H9 (cell line): ENCODE data around the gene KRT25. TPM values are rescaled to one million over a fixed set of nuclear protein-coding genes. Genes with fewer than 3 reads are reported as not detected.

ENCODE experiments used
- DNase-seq: peaks from one replicate; pipeline ENCODE4 v3.0.0-alpha.2; 2017
- H2AFZ ChIP-seq: one replicate; pipeline ENCODE4 v1.6.1; 2013; ENCODE audit warnings: mild to moderate bottlenecking, low read length, control low read depth, moderate library complexity
- H2AK5ac ChIP-seq: 2 replicates; pipeline ENCODE4 v1.6.1; 2013; ENCODE audit warnings: low read length, control low read depth, mixed read lengths; ENCODE audit not compliant: insufficient read length
- H2BK120ac ChIP-seq: one replicate; pipeline ENCODE4 v1.6.1; 2013; ENCODE audit warnings: low read depth, mild to moderate bottlenecking, low read length, control low read depth, inconsistent platforms; ENCODE audit not compliant: poor library complexity, severe bottlenecking
- H2BK12ac ChIP-seq: 2 replicates; pipeline ENCODE4 v1.6.1; 2013; ENCODE audit warnings: low read length, control low read depth, mixed read lengths, low read depth; ENCODE audit not compliant: insufficient read length
- H2BK15ac ChIP-seq: 2 replicates; pipeline ENCODE4 v1.6.1; 2013; ENCODE audit warnings: low read depth, low read length, control low read depth
- H2BK20ac ChIP-seq: one replicate; pipeline ENCODE4 v1.6.1; 2013; ENCODE audit warnings: low read depth, mild to moderate bottlenecking, low read length, control low read depth, inconsistent platforms; ENCODE audit not compliant: poor library complexity, severe bottlenecking
- H2BK5ac ChIP-seq: 2 replicates; pipeline ENCODE4 v1.6.1; 2013; ENCODE audit warnings: low read length, control low read depth, mixed read lengths; ENCODE audit not compliant: insufficient read length
- H3K14ac ChIP-seq: 2 replicates; pipeline ENCODE4 v1.6.1; 2013; ENCODE audit warnings: low read length, control low read depth; ENCODE audit not compliant: insufficient read depth
- H3K18ac ChIP-seq: 2 replicates; pipeline ENCODE4 v1.6.1; 2013; ENCODE audit warnings: low read depth, mild to moderate bottlenecking, mixed read lengths, low read length, control low read depth; ENCODE audit not compliant: insufficient read length
- H3K23ac ChIP-seq: 2 replicates; pipeline ENCODE4 v1.6.1; 2013; ENCODE audit warnings: low read length, control low read depth, mixed read lengths, low read depth; ENCODE audit not compliant: insufficient read length
- H3K23me2 ChIP-seq: 2 replicates; pipeline ENCODE4 v1.6.1; 2013; ENCODE audit warnings: low read depth, mild to moderate bottlenecking, mixed read lengths, low read length, control low read depth; ENCODE audit not compliant: insufficient read length, poor library complexity, severe bottlenecking
- H3K27ac ChIP-seq: 2 replicates; pipeline ENCODE4 v1.5.1; 2013; ENCODE audit warnings: low read length, control low read depth, mixed read lengths, low read depth; ENCODE audit not compliant: insufficient read length
- H3K27me3 ChIP-seq: 2 replicates; pipeline ENCODE4 v1.6.1; 2013; ENCODE audit warnings: low read length, control low read depth, inconsistent platforms; ENCODE audit not compliant: insufficient read depth
- H3K4ac ChIP-seq: 2 replicates; pipeline ENCODE4 v1.6.1; 2013; ENCODE audit warnings: low read depth, mild to moderate bottlenecking, control low read depth, inconsistent platforms, low read length, moderate library complexity
- H3K4me1 ChIP-seq: 2 replicates; pipeline ENCODE4 v1.6.1; 2013; ENCODE audit warnings: low read length, control low read depth, inconsistent platforms; ENCODE audit not compliant: insufficient read depth
- H3K4me2 ChIP-seq: 2 replicates; pipeline ENCODE4 v1.6.1; 2013; ENCODE audit warnings: low read length, control low read depth, mixed read lengths; ENCODE audit not compliant: insufficient read length, insufficient read depth
- H3K56ac ChIP-seq: 2 replicates; pipeline ENCODE4 v1.6.1; 2013; ENCODE audit warnings: low read depth, mild to moderate bottlenecking, mixed read lengths, low read length, control low read depth; ENCODE audit not compliant: insufficient read length
- H3K79me1 ChIP-seq: 2 replicates; pipeline ENCODE4 v1.6.1; 2013; ENCODE audit warnings: low read depth, mild to moderate bottlenecking, moderate library complexity, low read length, control low read depth, inconsistent platforms; ENCODE audit not compliant: insufficient read depth, poor library complexity, severe bottlenecking
- H3K79me2 ChIP-seq: 2 replicates; pipeline ENCODE4 v1.6.1; 2013; ENCODE audit warnings: low read length, control low read depth, inconsistent platforms; ENCODE audit not compliant: insufficient read depth
- H3K9ac ChIP-seq: 2 replicates; pipeline ENCODE4 v1.6.1; 2013; ENCODE audit warnings: low read length, control low read depth, mixed read lengths; ENCODE audit not compliant: insufficient read length; ENCODE audit errors: extremely low read depth
- H3K9me3 ChIP-seq: one replicate; pipeline ENCODE4 v1.6.1; 2013; ENCODE audit warnings: low read depth, low read length, inconsistent platforms; ENCODE audit not compliant: control insufficient read depth
- H3T11ph ChIP-seq: one replicate; pipeline ENCODE4 v1.6.1; 2013; ENCODE audit warnings: mild to moderate bottlenecking, low read length, control low read depth, inconsistent platforms
- H4K20me1 ChIP-seq: one replicate; pipeline ENCODE4 v1.6.1; 2013; ENCODE audit not compliant: control insufficient read depth, insufficient read length, insufficient read depth
- H4K5ac ChIP-seq: 2 replicates; pipeline ENCODE4 v1.6.1; 2013; ENCODE audit warnings: low read depth, mild to moderate bottlenecking, mixed read lengths, low read length, control low read depth; ENCODE audit not compliant: insufficient read length
- H4K8ac ChIP-seq: replicated peaks from 2 replicates; pipeline ENCODE4 v1.6.1; 2013; ENCODE audit warnings: low read length, control low read depth, mixed read lengths, low read depth; ENCODE audit not compliant: insufficient read length
- H4K91ac ChIP-seq: 2 replicates; pipeline ENCODE4 v1.6.1; 2013; ENCODE audit warnings: low read depth, mild to moderate bottlenecking, moderate library complexity, mixed read lengths, low read length, control low read depth; ENCODE audit not compliant: insufficient read length
- H3K27ac Mint-ChIP-seq, 3 experiments: 2 replicates in 2 of 3; 3 replicates in 1 of 3; pipeline ENCODE4 v1.8.0; 2020 to 2021; ENCODE audit warnings: mixed read lengths in 3 of 3, mild to moderate bottlenecking in 1 of 3, moderate library complexity in 1 of 3
- H3K27me3 Mint-ChIP-seq: 2 replicates; pipeline ENCODE4 v1.8.0; 2021; ENCODE audit warnings: low read depth, mild to moderate bottlenecking, moderate library complexity, mixed read lengths
- H3K36me3 Mint-ChIP-seq, 3 experiments: 2 replicates in 2 of 3; 3 replicates in 1 of 3; pipeline ENCODE4 v1.8.0; 2020 to 2021; ENCODE audit warnings: low read depth in 3 of 3, mixed read lengths in 3 of 3; ENCODE audit not compliant: insufficient read depth in 1 of 3
- H3K4me1 Mint-ChIP-seq, 2 experiments: 2 replicates each; pipeline ENCODE4 v1.8.0; 2020; ENCODE audit warnings: mixed read lengths in 2 of 2
- H3K4me3 Mint-ChIP-seq, 2 experiments: 2 replicates in 1 of 2; 3 replicates in 1 of 2; pipeline ENCODE4 v1.8.0; 2020 to 2021; ENCODE audit warnings: mild to moderate bottlenecking in 2 of 2, mixed read lengths in 2 of 2, moderate library complexity in 1 of 2
- H3K9me3 Mint-ChIP-seq, 2 experiments: 2 replicates in 1 of 2; 3 replicates in 1 of 2; pipeline ENCODE4 v1.8.0; 2020; ENCODE audit warnings: mild to moderate bottlenecking in 2 of 2, mixed read lengths in 2 of 2, moderate library complexity in 1 of 2
- WGBS: extraction: QIAGEN DNeasy Blood & Tissue Kit; methylation state at CpG from one replicate; pipeline ENCODE4 v1.1.7; 2013; ENCODE audit warnings: missing lambda C conversion rate, low lambda C conversion rate, mixed read lengths; ENCODE audit not compliant: insufficient read length; ENCODE audit errors: extremely low coverage; 5-methylcytosine and 5-hydroxymethylcytosine counted together
- total RNA-seq: library from RNA; stranded (reverse); gene quantifications from 2 replicates; pipeline ENCODE4 v1.2.1, GENCODE V29; 2021
- TF ChIP-seq, protein P1 (sequence below): fragments of 200-600 bp; sonication (generic); conservative IDR thresholded peaks from 3 replicates; pipeline ENCODE4 v1.8.0; 2021; ENCODE audit warnings: antibody characterized with exemption, mild to moderate bottlenecking

The KRT25 gene
- total RNA-seq, 1 experiment from 2014 or later: not detected

DNA sequence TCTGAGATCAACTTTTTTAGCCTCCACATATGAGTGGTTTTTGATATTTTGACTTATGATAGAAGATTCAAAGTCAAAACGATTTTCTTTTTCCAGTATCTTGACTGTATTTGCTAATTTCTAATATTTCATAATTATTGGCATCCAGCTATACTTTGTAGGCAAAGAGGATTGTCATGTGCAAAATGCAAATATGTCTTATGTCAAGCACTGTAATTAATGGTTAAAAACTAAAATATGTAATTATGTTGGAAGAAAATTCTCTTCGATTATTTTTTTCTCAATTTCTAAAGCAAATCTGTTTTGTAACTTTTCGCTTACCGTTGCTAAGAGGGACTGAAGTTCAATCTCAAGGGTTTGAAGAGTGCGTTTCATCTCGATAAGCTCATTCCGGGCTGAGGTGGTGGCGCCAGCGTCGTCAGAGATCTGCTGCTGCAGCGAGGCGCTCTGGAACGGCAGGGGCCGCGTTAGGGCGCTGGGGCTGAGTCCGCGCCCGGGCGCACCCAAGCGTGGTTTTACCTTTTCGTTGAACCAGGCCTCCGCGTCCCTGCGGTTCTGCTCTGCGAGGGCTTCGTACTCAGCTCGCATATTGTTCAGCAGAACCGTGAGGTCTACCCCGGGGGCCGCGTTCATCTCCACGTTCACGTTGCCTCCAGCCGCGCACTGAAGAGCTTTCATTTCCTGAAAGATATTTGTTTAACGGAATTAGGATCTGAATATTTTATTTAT, 24.2 kb upstream of the KRT25 start:
- H3T11ph ChIP-seq: no peak overlapping the region
- H2BK5ac ChIP-seq: no peak overlapping the region
- no peak overlapping the region for H4K5ac ChIP-seq
- no peaks in the 10 kb centered on the region for H3K79me2 ChIP-seq
- H3K14ac ChIP-seq: no peak overlapping the region
- no peak overlapping the region for H2AK5ac ChIP-seq
- H3K79me1 ChIP-seq: no peaks in the 10 kb centered on the region
- no peaks in the 10 kb centered on the region for H3K4me1 Mint-ChIP-seq
- no peak overlapping the region for H2BK15ac ChIP-seq
- no peak overlapping the region for H2AFZ ChIP-seq
- no peak overlapping the region for H3K4me2 ChIP-seq
- H3K23ac ChIP-seq: no peak overlapping the region
- no peaks in the 10 kb centered on the region for H4K20me1 ChIP-seq
- no peaks in the 10 kb centered on the region for H3K9me3 ChIP-seq
- no peaks in the 10 kb centered on the region for H3K23me2 ChIP-seq
- DNase-seq: peak; percentile 56
- H3K27ac ChIP-seq: no peak overlapping the region
- no peak overlapping the region for H3K4ac ChIP-seq
- H4K8ac ChIP-seq: no peak overlapping the region
- no peak overlapping the region for H3K56ac ChIP-seq
- no peak overlapping the region for H3K4me3 Mint-ChIP-seq
- H3K18ac ChIP-seq: no peak overlapping the region
- no peak overlapping the region for H2BK12ac ChIP-seq
- H4K91ac ChIP-seq: no peak overlapping the region
- H2BK120ac ChIP-seq: no peak overlapping the region
- H2BK20ac ChIP-seq: no peak overlapping the region
- H3K9ac ChIP-seq: no peak overlapping the region
- TF ChIP-seq, protein P1, sequence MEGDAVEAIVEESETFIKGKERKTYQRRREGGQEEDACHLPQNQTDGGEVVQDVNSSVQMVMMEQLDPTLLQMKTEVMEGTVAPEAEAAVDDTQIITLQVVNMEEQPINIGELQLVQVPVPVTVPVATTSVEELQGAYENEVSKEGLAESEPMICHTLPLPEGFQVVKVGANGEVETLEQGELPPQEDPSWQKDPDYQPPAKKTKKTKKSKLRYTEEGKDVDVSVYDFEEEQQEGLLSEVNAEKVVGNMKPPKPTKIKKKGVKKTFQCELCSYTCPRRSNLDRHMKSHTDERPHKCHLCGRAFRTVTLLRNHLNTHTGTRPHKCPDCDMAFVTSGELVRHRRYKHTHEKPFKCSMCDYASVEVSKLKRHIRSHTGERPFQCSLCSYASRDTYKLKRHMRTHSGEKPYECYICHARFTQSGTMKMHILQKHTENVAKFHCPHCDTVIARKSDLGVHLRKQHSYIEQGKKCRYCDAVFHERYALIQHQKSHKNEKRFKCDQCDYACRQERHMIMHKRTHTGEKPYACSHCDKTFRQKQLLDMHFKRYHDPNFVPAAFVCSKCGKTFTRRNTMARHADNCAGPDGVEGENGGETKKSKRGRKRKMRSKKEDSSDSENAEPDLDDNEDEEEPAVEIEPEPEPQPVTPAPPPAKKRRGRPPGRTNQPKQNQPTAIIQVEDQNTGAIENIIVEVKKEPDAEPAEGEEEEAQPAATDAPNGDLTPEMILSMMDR: no peak
- H3K27ac Mint-ChIP-seq: no peak overlapping the region
- peaks cover 21% of the 10 kb centered on the region for H3K27me3 Mint-ChIP-seq
- H3K9me3 Mint-ChIP-seq: no peaks in the 10 kb centered on the region
- no peaks in the 10 kb centered on the region for H3K27me3 ChIP-seq
- no peaks in the 10 kb centered on the region for H3K4me1 ChIP-seq
- H3K36me3 Mint-ChIP-seq: no peaks in the 10 kb centered on the region
- WGBS: no CpG with 5 or more reads among the region's 37 CpGs
